Ishikawa (cell line): ENCODE results near the gene DRC7.

Experiments used
- CEBPB ChIP-seq: IDR thresholded peaks from 2 replicates; pipeline ENCODE4 v1.6.1; 2012
- CREB1 ChIP-seq: IDR thresholded peaks from 2 replicates; pipeline ENCODE4 v1.6.1; 2012; ENCODE audit warnings: low read depth
- EGR1 ChIP-seq: IDR thresholded peaks from 2 replicates; pipeline ENCODE4 v1.6.1; 2012
- EP300 ChIP-seq: IDR thresholded peaks from 2 replicates; pipeline ENCODE4 v1.6.1; 2012; ENCODE audit warnings: borderline replicate concordance
- FOXM1 ChIP-seq: IDR thresholded peaks from 2 replicates; pipeline ENCODE4 v1.6.1; 2012; ENCODE audit warnings: low read depth, borderline replicate concordance
- MAX ChIP-seq: IDR thresholded peaks from 2 replicates; pipeline ENCODE4 v1.6.1; 2012
- NFIC ChIP-seq: IDR thresholded peaks from 2 replicates; pipeline ENCODE4 v1.6.1; 2012
- RAD21 ChIP-seq: IDR thresholded peaks from 2 replicates; pipeline ENCODE4 v1.6.1; 2012; ENCODE audit warnings: low read depth
- TAF1 ChIP-seq: IDR thresholded peaks from 2 replicates; pipeline ENCODE4 v1.6.1; 2012; ENCODE audit warnings: low read depth, mild to moderate bottlenecking
- TCF12 ChIP-seq: IDR thresholded peaks from 2 replicates; pipeline ENCODE4 v1.6.1; 2012; ENCODE audit warnings: low read depth
- TEAD4 ChIP-seq: IDR thresholded peaks from 2 replicates; pipeline ENCODE4 v1.6.1; 2012
- USF1 ChIP-seq: IDR thresholded peaks from 2 replicates; pipeline ENCODE4 v1.6.1; 2012
- YY1 ChIP-seq: IDR thresholded peaks from 2 replicates; pipeline ENCODE4 v1.6.1; 2012; ENCODE audit warnings: low read depth
- ZBTB7A ChIP-seq: IDR thresholded peaks from 2 replicates; pipeline ENCODE4 v1.6.1; 2012; ENCODE audit warnings: low read depth
- TF ChIP-seq, protein P1 (sequence below): IDR thresholded peaks from 2 replicates; pipeline ENCODE4 v1.6.1; 2012; ENCODE audit warnings: low read depth, mild to moderate bottlenecking

DRC7 gene

GRCh38 chr16:57755061-57755684, 60.6 kb downstream of the DRC7 start:
- TF ChIP-seq YY1 (no peak), TAF1 (no peak), CREB1 (no peak), RAD21 (no peak)
- TF ChIP-seq, protein P1, sequence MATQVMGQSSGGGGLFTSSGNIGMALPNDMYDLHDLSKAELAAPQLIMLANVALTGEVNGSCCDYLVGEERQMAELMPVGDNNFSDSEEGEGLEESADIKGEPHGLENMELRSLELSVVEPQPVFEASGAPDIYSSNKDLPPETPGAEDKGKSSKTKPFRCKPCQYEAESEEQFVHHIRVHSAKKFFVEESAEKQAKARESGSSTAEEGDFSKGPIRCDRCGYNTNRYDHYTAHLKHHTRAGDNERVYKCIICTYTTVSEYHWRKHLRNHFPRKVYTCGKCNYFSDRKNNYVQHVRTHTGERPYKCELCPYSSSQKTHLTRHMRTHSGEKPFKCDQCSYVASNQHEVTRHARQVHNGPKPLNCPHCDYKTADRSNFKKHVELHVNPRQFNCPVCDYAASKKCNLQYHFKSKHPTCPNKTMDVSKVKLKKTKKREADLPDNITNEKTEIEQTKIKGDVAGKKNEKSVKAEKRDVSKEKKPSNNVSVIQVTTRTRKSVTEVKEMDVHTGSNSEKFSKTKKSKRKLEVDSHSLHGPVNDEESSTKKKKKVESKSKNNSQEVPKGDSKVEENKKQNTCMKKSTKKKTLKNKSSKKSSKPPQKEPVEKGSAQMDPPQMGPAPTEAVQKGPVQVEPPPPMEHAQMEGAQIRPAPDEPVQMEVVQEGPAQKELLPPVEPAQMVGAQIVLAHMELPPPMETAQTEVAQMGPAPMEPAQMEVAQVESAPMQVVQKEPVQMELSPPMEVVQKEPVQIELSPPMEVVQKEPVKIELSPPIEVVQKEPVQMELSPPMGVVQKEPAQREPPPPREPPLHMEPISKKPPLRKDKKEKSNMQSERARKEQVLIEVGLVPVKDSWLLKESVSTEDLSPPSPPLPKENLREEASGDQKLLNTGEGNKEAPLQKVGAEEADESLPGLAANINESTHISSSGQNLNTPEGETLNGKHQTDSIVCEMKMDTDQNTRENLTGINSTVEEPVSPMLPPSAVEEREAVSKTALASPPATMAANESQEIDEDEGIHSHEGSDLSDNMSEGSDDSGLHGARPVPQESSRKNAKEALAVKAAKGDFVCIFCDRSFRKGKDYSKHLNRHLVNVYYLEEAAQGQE: no peak

- TF ChIP-seq RAD21: no peak
- no peak for TF ChIP-seq TAF1
- no peak for TF ChIP-seq ZBTB7A
- no peak for TF ChIP-seq FOXM1
- TF ChIP-seq NFIC: no peak
- TF ChIP-seq YY1: no peak
- TF ChIP-seq TCF12: no peak
- no peak for TF ChIP-seq USF1
- no peak for TF ChIP-seq EP300
- TF ChIP-seq, protein P1: no peak
- no peak for TF ChIP-seq CEBPB
- TF ChIP-seq EGR1: no peak
- no peak for TF ChIP-seq CREB1
- no peak for TF ChIP-seq MAX
These were observed 61.3 kb downstream of the DRC7 start for GRCh38 chr16:57755726-57756423.

- TF ChIP-seq USF1 (no peak), EP300 (no peak), FOXM1 (no peak), RAD21 (no peak), TEAD4 (no peak), ZBTB7A (no peak), MAX (no peak), TCF12 (no peak), EGR1 (no peak), TAF1 (no peak), CEBPB (no peak), CREB1 (no peak), NFIC (no peak), YY1 (no peak)
- TF ChIP-seq, protein P1: no peak
These were observed 62.1 kb downstream of the DRC7 start for GRCh38 chr16:57756424-57757325.
